ENCODE measurements around the gene HAVCR2.

DNA sequence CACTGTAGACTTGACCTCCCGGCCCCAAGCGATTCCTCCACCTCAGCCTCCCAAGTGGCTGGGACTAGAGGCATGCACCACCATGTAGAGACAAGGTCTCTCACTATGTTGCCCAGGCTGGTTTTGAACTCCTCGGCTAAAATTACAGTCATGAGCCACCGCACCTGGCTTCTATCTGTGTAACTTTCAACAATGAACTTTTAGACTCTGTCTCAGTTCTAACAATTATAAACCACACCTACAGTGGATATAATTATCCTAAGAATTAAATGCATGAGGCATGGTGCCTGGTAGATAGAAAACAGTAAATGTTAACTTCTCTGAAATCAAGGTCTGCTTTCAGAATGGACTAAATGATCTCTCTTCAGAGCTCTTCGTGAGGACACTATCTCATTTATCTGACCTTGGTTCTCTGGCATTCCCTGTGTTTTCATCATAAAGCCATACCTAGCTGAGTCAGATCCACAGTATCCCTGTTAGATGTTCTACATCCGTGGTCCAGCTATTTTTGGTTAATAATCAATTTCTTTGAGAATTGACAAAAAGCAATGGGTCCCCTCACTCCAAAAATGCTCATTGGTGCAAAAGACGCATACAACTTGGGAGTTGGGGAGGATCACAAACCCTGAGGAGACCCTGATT lies 57.1 kb downstream of the HAVCR2 start:
- TF ChIP-seq EZH2phosphoT487 (IDR thresholded peaks at IDR 0.05; ENCODE audit: low read length), result no peak
- TF ChIP-seq, protein P1, sequence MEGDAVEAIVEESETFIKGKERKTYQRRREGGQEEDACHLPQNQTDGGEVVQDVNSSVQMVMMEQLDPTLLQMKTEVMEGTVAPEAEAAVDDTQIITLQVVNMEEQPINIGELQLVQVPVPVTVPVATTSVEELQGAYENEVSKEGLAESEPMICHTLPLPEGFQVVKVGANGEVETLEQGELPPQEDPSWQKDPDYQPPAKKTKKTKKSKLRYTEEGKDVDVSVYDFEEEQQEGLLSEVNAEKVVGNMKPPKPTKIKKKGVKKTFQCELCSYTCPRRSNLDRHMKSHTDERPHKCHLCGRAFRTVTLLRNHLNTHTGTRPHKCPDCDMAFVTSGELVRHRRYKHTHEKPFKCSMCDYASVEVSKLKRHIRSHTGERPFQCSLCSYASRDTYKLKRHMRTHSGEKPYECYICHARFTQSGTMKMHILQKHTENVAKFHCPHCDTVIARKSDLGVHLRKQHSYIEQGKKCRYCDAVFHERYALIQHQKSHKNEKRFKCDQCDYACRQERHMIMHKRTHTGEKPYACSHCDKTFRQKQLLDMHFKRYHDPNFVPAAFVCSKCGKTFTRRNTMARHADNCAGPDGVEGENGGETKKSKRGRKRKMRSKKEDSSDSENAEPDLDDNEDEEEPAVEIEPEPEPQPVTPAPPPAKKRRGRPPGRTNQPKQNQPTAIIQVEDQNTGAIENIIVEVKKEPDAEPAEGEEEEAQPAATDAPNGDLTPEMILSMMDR (IDR thresholded peaks at IDR 0.05; ENCODE audit: low read length), result no peak

All from MM.1S (cell line).